ENCODE results near the gene TNS3. TPM values are rescaled to one million over a fixed set of nuclear protein-coding genes. Genes with fewer than 3 reads are reported as not detected.

TNS3 gene
- total and polyA plus RNA-seq, 2 donors (not counting 1 experiment from before 2014, with no cell fraction given), result 11.4 to 77.5 TPM

DNA sequence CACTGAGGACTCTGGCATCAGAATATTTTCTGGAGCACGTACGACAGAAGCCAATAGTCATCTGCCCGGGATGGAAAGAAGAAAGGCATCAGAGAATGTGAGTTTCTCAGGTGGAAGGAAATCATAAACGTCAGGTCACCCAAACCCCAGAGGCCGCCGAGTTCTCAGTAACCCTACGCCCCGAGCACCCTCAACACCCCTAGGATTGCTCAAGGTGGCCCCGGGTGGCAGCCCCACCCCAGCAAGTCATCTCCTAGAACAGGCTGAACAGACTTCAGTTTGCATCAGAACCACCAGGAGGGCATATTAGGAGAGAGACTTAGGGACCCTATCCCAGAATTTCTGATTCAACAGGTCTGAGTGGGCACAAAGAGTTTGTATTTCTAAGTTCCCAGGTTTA lies 117.6 kb downstream of the TNS3 start:
- Histone ChIP-seq H3K27ac (ENCODE audit: low read length in 2 of 2) (no peak overlapping the region), H3K9ac (ENCODE audit: low read length) (no peak overlapping the region), H3K36me3 (replicated peaks in 1 of 2; ENCODE audit: control extremely low read depth in 1 of 2, control insufficient read depth in 1 of 2, extremely low read depth in 1 of 2, insufficient read depth in 2 of 2, low read length in 1 of 2) (peaks cover 0 to 3% of the 10 kb centered on the region in 2 experiments), H3K9me3 (ENCODE audit: control extremely low read depth in 1 of 3, control insufficient read depth in 2 of 3, insufficient read depth in 1 of 3, low read length in 2 of 3) (no peaks in the 10 kb centered on the region), H2AFZ (ENCODE audit: insufficient read depth, low read depth, low read length, poor library complexity, severe bottlenecking) (no peak overlapping the region), H3K4me2 (replicated peaks; ENCODE audit: low read depth, low read length, poor library complexity, severe bottlenecking) (no peak overlapping the region), H3K79me2 (ENCODE audit: control insufficient read depth, insufficient read depth, low read length) (peaks cover 2% of the 10 kb centered on the region), H3K27me3 (replicated peaks in 1 of 4; ENCODE audit: control extremely low read depth in 1 of 4, control insufficient read depth in 3 of 4, insufficient read depth in 4 of 4, low read length in 3 of 4) (no peaks in the 10 kb centered on the region), H3K4me1 (ENCODE audit: control insufficient read depth in 2 of 2, insufficient read depth in 2 of 2, low read length in 2 of 2) (no peaks in the 10 kb centered on the region), H4K20me1 (ENCODE audit: control insufficient read depth, insufficient read depth, low read length, poor library complexity, severe bottlenecking) (no peaks in the 10 kb centered on the region), H3K4me3 (ENCODE audit: control extremely low read depth in 1 of 5, extremely low read depth in 1 of 5, insufficient read depth in 1 of 5, low read depth in 2 of 5, low read length in 4 of 5) (no peak overlapping the region)
- POLR2A ChIA-PET, result no interaction called here
- DNase-seq, result no peak
- ATAC-seq (ENCODE audit: low read depth), result no peak
- H3K27me3 Mint-ChIP-seq, result no peaks in the 10 kb centered on the region
- CTCF ChIA-PET, result no interaction called here
- no peaks in the 10 kb centered on the region for H3K9me3 Mint-ChIP-seq (ENCODE audit: insufficient read depth)
- no peaks in the 10 kb centered on the region for H3K4me1 Mint-ChIP-seq
- intact Hi-C loops (cut with micrococcal nuclease), result no loop called here
- WGBS (ENCODE audit: insufficient coverage), result 98% methylated on average over 9 of the region's 9 CpGs
- TF ChIP-seq, protein P1, sequence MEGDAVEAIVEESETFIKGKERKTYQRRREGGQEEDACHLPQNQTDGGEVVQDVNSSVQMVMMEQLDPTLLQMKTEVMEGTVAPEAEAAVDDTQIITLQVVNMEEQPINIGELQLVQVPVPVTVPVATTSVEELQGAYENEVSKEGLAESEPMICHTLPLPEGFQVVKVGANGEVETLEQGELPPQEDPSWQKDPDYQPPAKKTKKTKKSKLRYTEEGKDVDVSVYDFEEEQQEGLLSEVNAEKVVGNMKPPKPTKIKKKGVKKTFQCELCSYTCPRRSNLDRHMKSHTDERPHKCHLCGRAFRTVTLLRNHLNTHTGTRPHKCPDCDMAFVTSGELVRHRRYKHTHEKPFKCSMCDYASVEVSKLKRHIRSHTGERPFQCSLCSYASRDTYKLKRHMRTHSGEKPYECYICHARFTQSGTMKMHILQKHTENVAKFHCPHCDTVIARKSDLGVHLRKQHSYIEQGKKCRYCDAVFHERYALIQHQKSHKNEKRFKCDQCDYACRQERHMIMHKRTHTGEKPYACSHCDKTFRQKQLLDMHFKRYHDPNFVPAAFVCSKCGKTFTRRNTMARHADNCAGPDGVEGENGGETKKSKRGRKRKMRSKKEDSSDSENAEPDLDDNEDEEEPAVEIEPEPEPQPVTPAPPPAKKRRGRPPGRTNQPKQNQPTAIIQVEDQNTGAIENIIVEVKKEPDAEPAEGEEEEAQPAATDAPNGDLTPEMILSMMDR (IDR thresholded peaks at IDR 0.05), result no peak
- no peak for TF ChIP-seq EZH2 (IDR thresholded peaks at IDR 0.05; ENCODE audit: borderline replicate concordance, insufficient read depth, low read depth, low read length, poor library complexity, severe bottlenecking)
- no peak overlapping the region for H3K4me3 Mint-ChIP-seq
- no peak overlapping the region for H3K27ac Mint-ChIP-seq

GRCh38 chr7:47461746-47462145 lies 120.2 kb downstream of the TNS3 start:
- intact Hi-C loops (cut with micrococcal nuclease), result no loop called here
- Histone ChIP-seq H3K4me2 (replicated peaks; ENCODE audit: low read depth, low read length, poor library complexity, severe bottlenecking) (no peak overlapping the region), H3K9me3 (ENCODE audit: control extremely low read depth in 1 of 3, control insufficient read depth in 2 of 3, insufficient read depth in 1 of 3, low read length in 2 of 3) (no peaks in the 10 kb centered on the region), H3K27ac (ENCODE audit: low read length in 2 of 2) (no peak overlapping the region), H3K36me3 (replicated peaks in 1 of 2; ENCODE audit: control extremely low read depth in 1 of 2, control insufficient read depth in 1 of 2, extremely low read depth in 1 of 2, insufficient read depth in 2 of 2, low read length in 1 of 2) (peaks cover 0 to 3% of the 10 kb centered on the region in 2 experiments), H3K27me3 (replicated peaks in 1 of 4; ENCODE audit: control extremely low read depth in 1 of 4, control insufficient read depth in 3 of 4, insufficient read depth in 4 of 4, low read length in 3 of 4) (no peaks in the 10 kb centered on the region), H3K79me2 (ENCODE audit: control insufficient read depth, insufficient read depth, low read length) (peaks cover under 1% of the 10 kb centered on the region), H3K4me1 (ENCODE audit: control insufficient read depth in 2 of 2, insufficient read depth in 2 of 2, low read length in 2 of 2) (no peaks in the 10 kb centered on the region), H2AFZ (ENCODE audit: insufficient read depth, low read depth, low read length, poor library complexity, severe bottlenecking) (no peak overlapping the region), H3K4me3 (ENCODE audit: control extremely low read depth in 1 of 5, extremely low read depth in 1 of 5, insufficient read depth in 1 of 5, low read depth in 2 of 5, low read length in 4 of 5) (no peak overlapping the region), H4K20me1 (ENCODE audit: control insufficient read depth, insufficient read depth, low read length, poor library complexity, severe bottlenecking) (no peaks in the 10 kb centered on the region), H3K9ac (ENCODE audit: low read length) (no peak overlapping the region)
- H3K4me1 Mint-ChIP-seq, result peaks cover 10% of the 10 kb centered on the region
- POLR2A ChIA-PET, result no interaction called here
- CTCF ChIA-PET, result no interaction called here
- no peaks in the 10 kb centered on the region for H3K9me3 Mint-ChIP-seq (ENCODE audit: insufficient read depth)
- no peak for ATAC-seq (ENCODE audit: low read depth)
- 81% methylated on average over 4 of the region's 4 CpGs for WGBS (ENCODE audit: insufficient coverage)
- H3K27me3 Mint-ChIP-seq, result no peaks in the 10 kb centered on the region
- no peak overlapping the region for H3K27ac Mint-ChIP-seq
- no peak overlapping the region for H3K4me3 Mint-ChIP-seq
- no peak for DNase-seq
- TF ChIP-seq EZH2 (IDR thresholded peaks at IDR 0.05; ENCODE audit: borderline replicate concordance, insufficient read depth, low read depth, low read length, poor library complexity, severe bottlenecking), result no peak
- TF ChIP-seq, protein P1 (IDR thresholded peaks at IDR 0.05), result no peak

All from B cell (primary cell).